Stimulated activated CD4-positive, alpha-beta T cell treated with anti-CD3 and anti-CD28 coated beads, TNF-alpha, amount 100 ng/mL, for 1 hour (primary cell): Measurements from ENCODE around the gene RAB44.
"Not testable (repeated sequence)": the region's sequence is repeated elsewhere in the genome, so short reads cannot be mapped to it uniquely, and the experiment has no call there.

Experiments used
- DNase-seq, 3 donors: peaks; one replicate each; pipeline ENCODE4 v3.0.0-alpha.2; 2020; ENCODE audit warnings: low read depth in 3 of 3, low spot score in 1 of 3

The RAB44 gene

DNA sequence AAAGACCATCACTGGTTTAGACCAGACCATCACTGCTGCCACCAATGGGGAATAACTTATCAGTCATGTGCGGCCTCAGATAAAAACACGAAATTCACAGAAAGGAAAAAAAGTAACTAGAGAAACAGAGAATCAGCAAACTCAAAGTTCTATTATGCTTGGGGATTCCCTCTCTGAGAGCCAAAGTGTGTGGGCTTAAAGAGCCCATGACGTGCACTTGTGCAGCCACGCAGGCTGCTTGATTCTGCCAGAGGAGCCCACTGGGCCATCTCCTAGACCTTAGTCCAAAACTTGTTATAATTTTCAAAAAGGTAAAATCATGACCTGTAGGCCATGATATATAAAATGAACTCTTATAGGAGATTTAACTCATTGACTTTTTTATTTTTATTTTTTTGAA, 15.2 kb downstream of the RAB44 start:
- no peak for DNase-seq

DNA sequence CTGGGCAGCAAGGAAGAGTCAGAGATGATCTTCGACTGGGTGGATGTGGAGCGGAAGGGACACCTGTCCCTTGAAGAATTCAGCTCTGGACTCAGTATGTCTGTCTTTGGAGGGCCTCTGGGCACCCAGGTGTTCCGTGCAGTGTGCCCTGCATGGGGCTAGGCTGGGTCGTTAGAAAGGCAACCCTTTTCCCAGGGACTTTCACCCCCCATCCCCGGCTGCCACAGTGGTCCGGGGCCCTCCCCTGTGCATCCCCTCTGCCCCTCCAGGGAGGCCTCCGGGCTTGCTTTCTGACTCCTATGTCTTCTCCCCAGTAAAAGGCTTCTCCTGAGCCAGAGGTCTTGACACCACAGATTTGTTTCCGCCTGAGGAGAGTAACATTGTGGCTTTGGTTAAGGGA, 16.2 kb downstream of the RAB44 start:
- no peak for DNase-seq

- DNase-seq: no peak
These were observed 16.9 kb downstream of the RAB44 start for GRCh38 chr6:36714511-36714910.

GRCh38 chr6:36715469-36715868, 17.8 kb downstream of the RAB44 start:
- no peak for DNase-seq

DNA sequence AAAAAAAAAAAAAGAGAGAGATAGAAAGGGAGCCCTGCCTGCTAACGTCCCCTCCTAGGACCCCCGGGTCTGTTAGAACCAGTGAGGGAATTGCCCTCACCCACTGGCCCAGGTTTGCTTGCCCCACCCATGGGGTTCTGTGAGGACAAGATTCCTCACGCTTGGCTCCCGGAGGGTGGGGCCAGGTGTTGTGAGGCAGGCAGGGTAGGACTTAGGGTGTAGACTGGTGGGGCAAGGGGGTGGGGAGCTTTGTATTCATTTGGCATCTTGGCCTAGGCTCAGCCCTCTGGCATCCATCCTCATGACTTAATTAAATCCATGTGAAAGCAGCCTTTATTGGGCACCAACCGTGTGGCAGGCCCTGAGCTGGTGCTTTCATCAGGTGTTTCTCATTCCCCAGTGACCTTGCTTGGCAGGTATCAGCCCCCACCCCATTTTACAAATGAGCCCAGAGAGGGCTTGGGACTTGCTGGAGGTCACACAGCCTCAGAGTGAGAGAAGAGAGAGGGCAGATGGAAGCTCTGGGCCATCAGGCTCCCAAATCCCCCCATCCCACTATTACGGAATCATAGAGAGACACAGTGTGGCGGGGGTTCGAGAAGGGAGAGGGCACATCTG, 19.0 kb downstream of the RAB44 start:
- DNase-seq: no peak

DNA sequence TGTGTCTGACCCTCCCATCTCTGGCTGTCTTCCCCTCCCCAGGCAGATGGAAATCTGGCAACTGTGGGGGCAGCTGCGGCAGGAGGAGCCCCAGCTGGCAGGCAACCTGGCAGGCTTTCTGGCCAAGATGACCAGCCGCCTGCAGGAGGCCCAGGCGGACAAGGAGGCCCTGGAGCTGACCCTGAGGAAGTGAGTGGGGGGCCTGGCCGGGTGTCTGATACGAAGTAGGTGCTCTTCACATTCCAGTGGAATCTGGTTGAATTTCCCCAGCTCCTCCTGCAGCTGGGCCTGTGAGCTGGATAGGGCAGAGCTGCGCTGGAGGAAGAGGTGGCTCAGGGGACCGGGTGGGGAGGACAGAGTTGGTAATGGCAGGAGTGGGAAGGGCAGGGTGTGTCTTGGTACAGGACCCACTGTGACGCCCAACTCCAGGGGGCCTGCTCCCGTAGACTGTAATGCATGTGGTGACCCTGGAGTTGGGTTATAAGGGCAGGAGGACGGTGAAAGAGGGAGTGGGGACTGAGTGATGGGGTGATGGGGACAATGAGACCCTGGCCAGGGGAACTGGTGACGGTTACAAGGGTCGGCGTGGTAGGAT, 19.7 kb downstream of the RAB44 start:
- no peak for DNase-seq

DNA sequence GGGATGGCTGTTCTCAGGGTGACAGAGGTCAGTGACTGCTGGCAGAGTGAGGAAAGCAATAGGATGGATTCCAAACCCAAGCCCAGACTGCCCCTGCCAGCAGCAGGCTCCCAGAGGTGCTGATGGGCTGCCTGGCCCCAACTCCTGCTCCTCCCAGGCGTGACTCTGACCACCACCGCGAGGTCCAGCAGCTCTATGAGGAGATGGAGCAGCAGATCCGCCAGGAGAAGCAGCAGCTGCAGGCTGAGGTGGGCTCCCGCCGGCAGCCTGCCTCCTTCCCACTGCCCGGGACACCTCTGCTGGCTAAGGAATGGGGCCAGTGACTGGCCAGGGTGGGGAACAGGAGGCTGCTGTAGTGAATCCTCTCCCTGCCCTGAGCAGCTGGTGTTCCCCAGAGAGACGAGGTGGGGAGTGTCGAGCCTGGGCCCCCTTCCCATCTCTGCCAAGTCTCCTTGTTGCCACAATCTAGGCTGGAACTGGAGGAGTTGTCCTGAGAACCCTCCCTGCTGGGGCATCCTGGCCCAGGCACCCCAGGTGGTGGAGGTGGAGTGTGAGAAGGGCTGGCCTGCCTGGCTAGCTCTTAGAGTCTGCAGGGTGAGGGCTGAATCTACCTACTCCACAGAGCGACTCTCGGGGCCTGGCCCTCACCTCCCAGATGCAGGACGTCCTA, 20.4 kb downstream of the RAB44 start:
- DNase-seq: no peak

DNA sequence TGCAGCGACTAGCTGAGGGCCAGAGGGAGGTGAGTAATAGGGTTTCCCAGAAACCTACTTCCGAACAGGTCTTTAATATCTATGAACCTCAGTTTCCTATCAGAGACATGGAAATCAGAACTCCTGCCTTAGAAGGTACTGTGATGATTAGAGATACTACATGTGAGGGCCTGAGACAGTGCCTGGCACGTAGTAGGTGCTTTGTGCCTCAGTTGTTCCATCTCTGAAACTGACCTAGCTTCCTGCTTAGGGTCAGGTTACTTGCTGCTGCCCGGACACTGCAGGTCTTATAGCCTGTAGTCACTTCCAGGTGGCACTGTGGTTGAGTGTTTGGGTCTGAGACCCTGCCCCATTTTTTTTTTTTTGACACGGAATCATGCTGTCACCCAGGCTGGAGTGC, 20.9 kb downstream of the RAB44 start:
- no peak for DNase-seq

GRCh38 chr6:36719126-36719525, 21.5 kb downstream of the RAB44 start:
- DNase-seq: no peak

GRCh38 chr6:36720251-36721141, 22.9 kb downstream of the RAB44 start:
- DNase-seq: no peak

GRCh38 chr6:36721369-36722140, 23.9 kb downstream of the RAB44 start:
- no peak for DNase-seq

GRCh38 chr6:36722365-36722764, 24.7 kb downstream of the RAB44 start:
- DNase-seq: no peak

- DNase-seq: no peak
These were observed 25.3 kb downstream of the RAB44 start for GRCh38 chr6:36722879-36723278.

DNA sequence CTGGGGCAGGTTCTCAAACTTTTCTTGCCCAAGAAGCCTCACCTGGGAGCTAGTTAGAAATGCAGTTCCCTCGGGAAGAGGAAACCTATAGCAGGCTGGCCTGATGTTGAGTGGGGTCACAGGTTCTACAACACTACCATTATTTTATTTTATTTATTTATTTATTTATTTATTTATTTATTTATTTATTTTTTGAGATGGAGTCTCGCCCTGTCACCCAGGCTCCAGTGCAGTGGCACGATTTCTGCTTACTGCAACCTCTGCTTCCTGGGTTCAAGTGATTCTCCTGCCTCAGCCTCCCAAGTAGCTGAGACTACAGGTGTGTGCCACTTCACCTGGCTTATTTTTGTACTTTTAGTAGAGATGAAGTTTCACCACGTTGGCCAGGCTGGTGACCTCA, 26.4 kb downstream of the RAB44 start:
- DNase-seq: not testable (repeated sequence)

GRCh38 chr6:36724514-36725390, 27.1 kb downstream of the RAB44 start:
- peak in 1 of 3 donors; percentile 26 for DNase-seq

GRCh38 chr6:36725581-36725980, 28.0 kb downstream of the RAB44 start:
- no peak for DNase-seq

GRCh38 chr6:36727505-36728021, 29.9 kb downstream of the RAB44 start:
- no peak for DNase-seq

GRCh38 chr6:36728289-36729160, 30.9 kb downstream of the RAB44 start:
- no peak for DNase-seq

DNA sequence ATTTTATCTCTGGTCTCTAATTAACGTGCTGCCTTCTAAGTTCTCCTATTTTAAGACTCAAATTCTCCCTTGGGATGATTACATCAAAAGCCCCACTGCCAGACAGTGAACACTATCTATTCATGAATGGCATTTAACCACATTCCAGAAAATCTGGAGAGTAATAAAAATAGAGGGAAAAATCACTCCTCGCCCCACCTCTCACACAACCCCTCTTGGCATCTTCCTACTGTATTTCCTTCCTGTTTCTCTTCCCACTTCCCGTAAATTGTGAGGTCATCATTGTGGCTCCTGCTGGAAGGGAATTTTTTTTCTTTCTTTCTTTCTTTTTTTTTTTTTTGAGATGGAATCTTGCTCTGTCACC, 31.5 kb downstream of the RAB44 start:
- DNase-seq: no peak
